ENCODE measurements around the gene VPS4A.

Gene VPS4A

GRCh38 chr16:69339289-69340094 lies 28.3 kb downstream of the VPS4A start, which contains the start of the genes COG8 and NIP7:
Gene COG8 (minus strand): TSS chr16:69339564. CDS start chr16:69339552, 12 bp downstream.
Gene NIP7 (plus strand): TSS chr16:69339772. CDS start chr16:69339830, 58 bp downstream.
- Histone ChIP-seq H3K4me1 (ENCODE audit: insufficient read depth, low read length, poor library complexity, severe bottlenecking) (peaks cover 31% of the 10 kb centered on the region), H3K9me3 (ENCODE audit: insufficient read depth, low read depth, low read length) (no peaks in the 10 kb centered on the region), H3K27me3 (ENCODE audit: insufficient read depth, low read length, poor library complexity, severe bottlenecking) (no peaks in the 10 kb centered on the region), H3K4me3 (ENCODE audit: low read length, poor library complexity, severe bottlenecking) (peak within 1 kb of the TSS; percentile 83), H3K79me2 (ENCODE audit: insufficient read depth, low read length) (peaks cover 52% of the 10 kb centered on the region), H3K4me2 (ENCODE audit: low read depth, low read length, poor library complexity, severe bottlenecking) (peak within 1 kb of the TSS; percentile 97), H3F3A (ENCODE audit: low read depth) (no peaks in the 10 kb centered on the region), H3K9me2 (replicated peaks; ENCODE audit: low read depth, low read length) (no peaks in the 10 kb centered on the region), H3K36me3 (ENCODE audit: insufficient read depth, low read length) (peaks cover 12% of the 10 kb centered on the region; the same call in 1 of the 2 replicates), H4K20me1 (ENCODE audit: insufficient read depth, low read length, poor library complexity, severe bottlenecking) (peaks cover 3% of the 10 kb centered on the region), H2AFZ (ENCODE audit: low read length) (peak within 1 kb of the TSS; percentile 72), H3K9ac (ENCODE audit: low read depth, low read length, poor library complexity, severe bottlenecking) (peak within 1 kb of the TSS; percentile 88)
- TF ChIP-seq EZH2phosphoT487 (IDR thresholded peaks at IDR 0.05; ENCODE audit: borderline replicate concordance) (no peak), CTCF (conservative IDR thresholded peaks at IDR 0.05; ENCODE audit: low read length) (peak; percentile 71)

GRCh38 chr16:69340095-69340644 lies 29.0 kb downstream of the VPS4A start:
- Histone ChIP-seq H3K36me3 (ENCODE audit: insufficient read depth, low read length) (peaks cover 6% of the 10 kb centered on the region; the same call in 1 of the 2 replicates), H4K20me1 (ENCODE audit: insufficient read depth, low read length, poor library complexity, severe bottlenecking) (peaks cover 3% of the 10 kb centered on the region), H3K4me3 (ENCODE audit: low read length, poor library complexity, severe bottlenecking) (peak overlapping the region; percentile 83), H3K9me3 (ENCODE audit: insufficient read depth, low read depth, low read length) (no peaks in the 10 kb centered on the region), H3K9me2 (replicated peaks; ENCODE audit: low read depth, low read length) (no peaks in the 10 kb centered on the region), H2AFZ (ENCODE audit: low read length) (peak overlapping the region; percentile 72), H3K79me2 (ENCODE audit: insufficient read depth, low read length) (peaks cover 52% of the 10 kb centered on the region), H3K4me1 (ENCODE audit: insufficient read depth, low read length, poor library complexity, severe bottlenecking) (peaks cover 31% of the 10 kb centered on the region), H3K4me2 (ENCODE audit: low read depth, low read length, poor library complexity, severe bottlenecking) (peak overlapping the region; percentile 97), H3K27me3 (ENCODE audit: insufficient read depth, low read length, poor library complexity, severe bottlenecking) (no peaks in the 10 kb centered on the region), H3F3A (ENCODE audit: low read depth) (no peaks in the 10 kb centered on the region), H3K9ac (ENCODE audit: low read depth, low read length, poor library complexity, severe bottlenecking) (peak overlapping the region; percentile 88)
- TF ChIP-seq EZH2phosphoT487 (IDR thresholded peaks at IDR 0.05; ENCODE audit: borderline replicate concordance) (no peak), CTCF (conservative IDR thresholded peaks at IDR 0.05; ENCODE audit: low read length) (no peak)

GRCh38 chr16:69344171-69344570 lies 33.0 kb downstream of the VPS4A start:
- Histone ChIP-seq H3F3A (ENCODE audit: low read depth) (no peaks in the 10 kb centered on the region), H3K9ac (ENCODE audit: low read depth, low read length, poor library complexity, severe bottlenecking) (no peak overlapping the region), H3K9me2 (replicated peaks; ENCODE audit: low read depth, low read length) (no peaks in the 10 kb centered on the region), H3K4me1 (ENCODE audit: insufficient read depth, low read length, poor library complexity, severe bottlenecking) (peaks cover 20% of the 10 kb centered on the region), H2AFZ (ENCODE audit: low read length) (no peak overlapping the region), H4K20me1 (ENCODE audit: insufficient read depth, low read length, poor library complexity, severe bottlenecking) (peaks cover 3% of the 10 kb centered on the region), H3K27me3 (ENCODE audit: insufficient read depth, low read length, poor library complexity, severe bottlenecking) (no peaks in the 10 kb centered on the region), H3K4me3 (ENCODE audit: low read length, poor library complexity, severe bottlenecking) (no peak overlapping the region), H3K36me3 (ENCODE audit: insufficient read depth, low read length) (peaks cover 6% of the 10 kb centered on the region; the same call in 1 of the 2 replicates), H3K4me2 (ENCODE audit: low read depth, low read length, poor library complexity, severe bottlenecking) (no peak overlapping the region), H3K9me3 (ENCODE audit: insufficient read depth, low read depth, low read length) (no peaks in the 10 kb centered on the region), H3K79me2 (ENCODE audit: insufficient read depth, low read length) (peaks cover 32% of the 10 kb centered on the region)
- TF ChIP-seq EZH2phosphoT487 (IDR thresholded peaks at IDR 0.05; ENCODE audit: borderline replicate concordance) (no peak), CTCF (conservative IDR thresholded peaks at IDR 0.05; ENCODE audit: low read length) (no peak)

Measured in Loucy (cell line).